ENCODE data around the gene TUBA1A. TPM values are rescaled to one million over a fixed set of nuclear protein-coding genes. Genes with fewer than 3 reads are reported as not detected.

The TUBA1A gene
- total and polyA plus RNA-seq, 2 donors from 2014 or later, result 94.3 to 128 TPM

- DNase-seq (no peak), FAIRE-seq (no peak)
- TF ChIP-seq, protein P1, sequence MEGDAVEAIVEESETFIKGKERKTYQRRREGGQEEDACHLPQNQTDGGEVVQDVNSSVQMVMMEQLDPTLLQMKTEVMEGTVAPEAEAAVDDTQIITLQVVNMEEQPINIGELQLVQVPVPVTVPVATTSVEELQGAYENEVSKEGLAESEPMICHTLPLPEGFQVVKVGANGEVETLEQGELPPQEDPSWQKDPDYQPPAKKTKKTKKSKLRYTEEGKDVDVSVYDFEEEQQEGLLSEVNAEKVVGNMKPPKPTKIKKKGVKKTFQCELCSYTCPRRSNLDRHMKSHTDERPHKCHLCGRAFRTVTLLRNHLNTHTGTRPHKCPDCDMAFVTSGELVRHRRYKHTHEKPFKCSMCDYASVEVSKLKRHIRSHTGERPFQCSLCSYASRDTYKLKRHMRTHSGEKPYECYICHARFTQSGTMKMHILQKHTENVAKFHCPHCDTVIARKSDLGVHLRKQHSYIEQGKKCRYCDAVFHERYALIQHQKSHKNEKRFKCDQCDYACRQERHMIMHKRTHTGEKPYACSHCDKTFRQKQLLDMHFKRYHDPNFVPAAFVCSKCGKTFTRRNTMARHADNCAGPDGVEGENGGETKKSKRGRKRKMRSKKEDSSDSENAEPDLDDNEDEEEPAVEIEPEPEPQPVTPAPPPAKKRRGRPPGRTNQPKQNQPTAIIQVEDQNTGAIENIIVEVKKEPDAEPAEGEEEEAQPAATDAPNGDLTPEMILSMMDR (IDR thresholded peaks at IDR 0.05; ENCODE audit: borderline replicate concordance, extremely low read depth, insufficient read depth), result no peak
- Histone ChIP-seq H3K9ac (ENCODE audit: low read length in 3 of 3) (no peak overlapping the region), H3K4me1 (ENCODE audit: control insufficient read depth in 2 of 3, insufficient read depth in 2 of 3, low read depth in 1 of 3, low read length in 3 of 3) (peaks cover 0 to 13% (median 9%) of the 10 kb centered on the region in 3 donors), H3K36me3 (ENCODE audit: control insufficient read depth in 2 of 3, insufficient read depth in 3 of 3, low read length in 3 of 3) (no peaks in the 10 kb centered on the region), H3K27me3 (ENCODE audit: control insufficient read depth, insufficient read depth, low read length) (no peaks in the 10 kb centered on the region), H3K4me3 (ENCODE audit: low read length in 3 of 3) (no peak overlapping the region), H3K27ac (ENCODE audit: low read depth in 2 of 2, low read length in 2 of 2) (no peak overlapping the region), H3K9me3 (ENCODE audit: control insufficient read depth in 2 of 3, insufficient read depth in 1 of 3, low read length in 3 of 3) (no peaks in the 10 kb centered on the region)
- intact Hi-C loops (cut with DNase I), result no loop called here
Observed at GRCh38 chr12:49230805-49231194, 41.9 kb upstream of the TUBA1A start.

GRCh38 chr12:49230176-49230804 is 41.4 kb upstream of the TUBA1A start:
- no peak overlapping the region for H3K9ac ChIP-seq (ENCODE audit: low read length in 3 of 3)
- DNase-seq (no peak), FAIRE-seq (no peak)
- no peaks in the 10 kb centered on the region for H3K9me3 ChIP-seq (ENCODE audit: control insufficient read depth in 2 of 3, insufficient read depth in 1 of 3, low read length in 3 of 3)
- peaks cover 0 to 13% (median 9%) of the 10 kb centered on the region in 3 donors for H3K4me1 ChIP-seq (ENCODE audit: control insufficient read depth in 2 of 3, insufficient read depth in 2 of 3, low read depth in 1 of 3, low read length in 3 of 3)
- intact Hi-C loops (cut with DNase I), result no loop called here
- TF ChIP-seq, protein P1 (IDR thresholded peaks at IDR 0.05; ENCODE audit: borderline replicate concordance, extremely low read depth, insufficient read depth), result no peak
- H3K4me3 ChIP-seq (ENCODE audit: low read length in 3 of 3), result no peak overlapping the region
- no peaks in the 10 kb centered on the region for H3K36me3 ChIP-seq (ENCODE audit: control insufficient read depth in 2 of 3, insufficient read depth in 3 of 3, low read length in 3 of 3)
- H3K27me3 ChIP-seq (ENCODE audit: control insufficient read depth, insufficient read depth, low read length), result no peaks in the 10 kb centered on the region
- H3K27ac ChIP-seq (ENCODE audit: low read depth in 2 of 2, low read length in 2 of 2), result no peak overlapping the region

DNA sequence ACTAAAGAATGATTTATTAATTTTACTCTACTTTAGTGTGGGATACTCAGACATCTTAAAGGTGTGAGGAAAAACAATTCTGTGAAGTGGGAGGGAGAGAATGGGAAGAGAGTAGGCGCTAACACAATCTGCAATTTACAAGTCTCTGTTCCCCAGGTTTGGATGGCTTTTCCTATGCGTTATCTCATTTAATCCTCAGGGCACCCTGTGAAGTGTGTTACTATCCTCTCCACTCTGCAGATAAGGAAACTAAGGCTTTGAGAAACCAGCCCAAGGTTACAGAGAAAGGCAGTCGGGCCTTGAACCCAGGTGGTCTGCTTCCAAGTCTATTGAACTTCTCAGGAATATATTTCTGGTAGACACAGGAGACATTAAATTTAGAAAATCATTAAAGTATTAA is 39.8 kb upstream of the TUBA1A start:
- Histone ChIP-seq H3K4me1 (ENCODE audit: control insufficient read depth in 2 of 3, insufficient read depth in 2 of 3, low read depth in 1 of 3, low read length in 3 of 3) (peaks cover 0 to 7% (median 4%) of the 10 kb centered on the region in 3 donors), H3K27me3 (ENCODE audit: control insufficient read depth, insufficient read depth, low read length) (no peaks in the 10 kb centered on the region), H3K27ac (ENCODE audit: low read depth in 2 of 2, low read length in 2 of 2) (no peak overlapping the region), H3K9me3 (ENCODE audit: control insufficient read depth in 2 of 3, insufficient read depth in 1 of 3, low read length in 3 of 3) (no peaks in the 10 kb centered on the region), H3K4me3 (ENCODE audit: low read length in 3 of 3) (no peak overlapping the region), H3K9ac (ENCODE audit: low read length in 3 of 3) (no peak overlapping the region), H3K36me3 (ENCODE audit: control insufficient read depth in 2 of 3, insufficient read depth in 3 of 3, low read length in 3 of 3) (no peaks in the 10 kb centered on the region)
- FAIRE-seq, result no peak
- TF ChIP-seq, protein P1 (IDR thresholded peaks at IDR 0.05; ENCODE audit: borderline replicate concordance, extremely low read depth, insufficient read depth), result no peak
- intact Hi-C loops (cut with DNase I), result no loop called here
- DNase-seq, result no peak

DNA sequence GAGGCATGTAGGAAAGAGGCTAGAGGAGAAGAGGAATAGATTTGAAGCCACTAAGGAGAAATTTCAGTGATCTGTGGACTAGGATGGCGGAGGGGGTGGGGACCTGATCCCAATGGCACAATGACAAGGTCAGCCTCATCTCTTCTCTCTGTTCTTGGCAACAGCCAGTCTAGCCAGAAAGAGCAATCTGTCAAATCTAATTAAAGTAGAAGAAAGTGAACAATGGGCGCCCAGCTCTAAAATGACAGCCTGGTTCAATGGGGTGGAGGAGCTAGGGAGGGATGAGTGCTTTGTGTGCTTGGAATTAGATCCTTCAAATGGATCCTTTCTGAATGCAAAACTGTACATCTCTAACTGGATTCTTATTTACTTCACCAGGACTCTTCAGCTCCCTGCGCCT is 38.8 kb upstream of the TUBA1A start:
- TF ChIP-seq, protein P1 (IDR thresholded peaks at IDR 0.05; ENCODE audit: borderline replicate concordance, extremely low read depth, insufficient read depth), result no peak
- no peak for DNase-seq
- no peak overlapping the region for H3K9ac ChIP-seq (ENCODE audit: low read length in 3 of 3)
- no peaks in the 10 kb centered on the region for H3K9me3 ChIP-seq (ENCODE audit: control insufficient read depth in 2 of 3, insufficient read depth in 1 of 3, low read length in 3 of 3)
- no peak overlapping the region for H3K27ac ChIP-seq (ENCODE audit: low read depth in 2 of 2, low read length in 2 of 2)
- intact Hi-C loops (cut with DNase I), result no loop called here
- no peak for FAIRE-seq
- no peaks in the 10 kb centered on the region for H3K27me3 ChIP-seq (ENCODE audit: control insufficient read depth, insufficient read depth, low read length)
- H3K4me1 ChIP-seq (ENCODE audit: control insufficient read depth in 2 of 3, insufficient read depth in 2 of 3, low read depth in 1 of 3, low read length in 3 of 3), result no peaks in the 10 kb centered on the region
- no peaks in the 10 kb centered on the region for H3K36me3 ChIP-seq (ENCODE audit: control insufficient read depth in 2 of 3, insufficient read depth in 3 of 3, low read length in 3 of 3)
- no peak overlapping the region for H3K4me3 ChIP-seq (ENCODE audit: low read length in 3 of 3)
